GM12878 (cell line): ENCODE data around the gene SMARCB1. TPM values are rescaled to one million over a fixed set of nuclear protein-coding genes. Genes with fewer than 3 reads are reported as not detected.

ENCODE experiments used
- ATF7 ChIP-seq: fragments of 450-650 bp; IDR thresholded peaks from 2 replicates; pipeline ENCODE4 v1.6.1; 2016; ENCODE audit warnings: low read depth, mild to moderate bottlenecking
- EZH2 ChIP-seq: IDR thresholded peaks from 2 replicates; pipeline ENCODE4 v1.6.1; 2012; ENCODE audit warnings: low read depth, mild to moderate bottlenecking, control low read depth, inconsistent platforms, low read length, borderline replicate concordance; ENCODE audit not compliant: control insufficient read depth
- FOXK2 ChIP-seq: fragments of 450-650 bp; IDR thresholded peaks from 2 replicates; pipeline ENCODE4 v1.6.1; 2017; ENCODE audit warnings: mild to moderate bottlenecking, moderate library complexity
- HDAC6 ChIP-seq: fragments of 200-600 bp; sonication (generic); IDR thresholded peaks from one replicate; pipeline ENCODE4 v1.8.0; 2017; ENCODE audit warnings: antibody characterized with exemption; ENCODE audit not compliant: unreplicated experiment
- MEF2A ChIP-seq: IDR thresholded peaks from 2 replicates; pipeline ENCODE4 v1.6.1; 2011; ENCODE audit warnings: low read depth, mild to moderate bottlenecking, low read length, moderate library complexity; ENCODE audit not compliant: insufficient read depth
- NR2C2 ChIP-seq: IDR thresholded peaks from 2 replicates; pipeline ENCODE4 v1.6.1; 2011; ENCODE audit warnings: borderline replicate concordance, low read depth; ENCODE audit not compliant: control insufficient read depth, insufficient read length
- POLR2AphosphoS2 ChIP-seq: IDR thresholded peaks from 2 replicates; pipeline ENCODE4 v1.6.1; 2011; ENCODE audit warnings: low read depth, mild to moderate bottlenecking, low read length, improper control_type of control experiment, moderate library complexity
- RB1 ChIP-seq: fragments of 450-650 bp; formaldehyde crosslinking; IDR thresholded peaks from 2 replicates; pipeline ENCODE4 v1.6.1; 2017; ENCODE audit warnings: mild to moderate bottlenecking, borderline replicate concordance
- RCOR1 ChIP-seq: conservative IDR thresholded peaks from 2 replicates; pipeline ENCODE4 v1.6.1; 2012; ENCODE audit warnings: low read depth, low read length, improper control_type of control experiment
- STAT1 ChIP-seq: fragments of 450-650 bp; conservative IDR thresholded peaks from 2 replicates; pipeline ENCODE4 v1.6.1; 2014; ENCODE audit warnings: antibody characterized with exemption, mild to moderate bottlenecking
- TAF1 ChIP-seq: IDR thresholded peaks from 2 replicates; pipeline ENCODE4 v1.6.1; 2011; ENCODE audit warnings: mild to moderate bottlenecking, low read depth, low read length, borderline replicate concordance
- TBL1XR1 ChIP-seq: IDR thresholded peaks from 2 replicates; pipeline ENCODE4 v1.6.1; 2012; ENCODE audit warnings: low read depth, low read length, improper control_type of control experiment
- polyA plus RNA-seq, 11 experiments: library from polyadenylated mRNA; depleted of rRNA in 4 of 11; unstranded in 6 of 11; stranded (reverse) in 5 of 11; fragments of >200 nt; fragmentation: Nextera tagmentation in 4 of 11; fragmentation: Illumina TruSeq in 1 of 11; extraction: Ambion mirVana in 4 of 11; extraction: Trizol in 1 of 11; gene quantifications; 1 replicate in 1 of 11; 2 replicates in 10 of 11; pipeline versions ENCODE4 v1.2.1 to v1.2.3, GENCODE V29; 2011 to 2016; ENCODE audit warnings: inconsistent platforms in 2 of 11, missing spikeins in 2 of 11, low read depth in 1 of 11
- total RNA-seq, 4 experiments: library from RNA; depleted of rRNA in 3 of 4; stranded (reverse); fragments of >200 nt in 3 of 4; fragmentation: Illumina TruSeq in 1 of 4; extraction: Trizol in 1 of 4; gene quantifications; 2 replicates each; pipeline versions ENCODE4 v1.2.1 to v1.2.3, GENCODE V29; 2013 to 2021
- TF ChIP-seq, protein P1 (sequence below): fragments of 450-650 bp; formaldehyde crosslinking; IDR thresholded peaks from 2 replicates; pipeline ENCODE4 v1.5.0; 2022; ENCODE audit warnings: mild to moderate bottlenecking, missing genetic modification characterization
- TF ChIP-seq, protein P2 (sequence below): fragments of 450-650 bp; IDR thresholded peaks from 2 replicates; pipeline ENCODE4 v1.6.1; 2017; ENCODE audit warnings: mild to moderate bottlenecking, low read depth, inconsistent platforms; ENCODE audit not compliant: poor library complexity, severe bottlenecking
- TF ChIP-seq, protein P3 (sequence below): IDR thresholded peaks from 2 replicates; pipeline ENCODE4 v1.6.1; 2011; ENCODE audit warnings: borderline replicate concordance, low read depth, mild to moderate bottlenecking, moderate library complexity, low read length; ENCODE audit not compliant: insufficient read depth, poor library complexity, severe bottlenecking
- TF ChIP-seq, protein P4 (sequence below): fragments of 450-650 bp; IDR thresholded peaks from 2 replicates; pipeline ENCODE4 v1.6.1; 2017; ENCODE audit warnings: mild to moderate bottlenecking

The SMARCB1 gene
- total and polyA plus RNA-seq, 10 of the 15 experiments (the other 5 are each of a cell fraction or from before 2014, with no cell fraction given): 9.1 to 215 (median 183) TPM

DNA sequence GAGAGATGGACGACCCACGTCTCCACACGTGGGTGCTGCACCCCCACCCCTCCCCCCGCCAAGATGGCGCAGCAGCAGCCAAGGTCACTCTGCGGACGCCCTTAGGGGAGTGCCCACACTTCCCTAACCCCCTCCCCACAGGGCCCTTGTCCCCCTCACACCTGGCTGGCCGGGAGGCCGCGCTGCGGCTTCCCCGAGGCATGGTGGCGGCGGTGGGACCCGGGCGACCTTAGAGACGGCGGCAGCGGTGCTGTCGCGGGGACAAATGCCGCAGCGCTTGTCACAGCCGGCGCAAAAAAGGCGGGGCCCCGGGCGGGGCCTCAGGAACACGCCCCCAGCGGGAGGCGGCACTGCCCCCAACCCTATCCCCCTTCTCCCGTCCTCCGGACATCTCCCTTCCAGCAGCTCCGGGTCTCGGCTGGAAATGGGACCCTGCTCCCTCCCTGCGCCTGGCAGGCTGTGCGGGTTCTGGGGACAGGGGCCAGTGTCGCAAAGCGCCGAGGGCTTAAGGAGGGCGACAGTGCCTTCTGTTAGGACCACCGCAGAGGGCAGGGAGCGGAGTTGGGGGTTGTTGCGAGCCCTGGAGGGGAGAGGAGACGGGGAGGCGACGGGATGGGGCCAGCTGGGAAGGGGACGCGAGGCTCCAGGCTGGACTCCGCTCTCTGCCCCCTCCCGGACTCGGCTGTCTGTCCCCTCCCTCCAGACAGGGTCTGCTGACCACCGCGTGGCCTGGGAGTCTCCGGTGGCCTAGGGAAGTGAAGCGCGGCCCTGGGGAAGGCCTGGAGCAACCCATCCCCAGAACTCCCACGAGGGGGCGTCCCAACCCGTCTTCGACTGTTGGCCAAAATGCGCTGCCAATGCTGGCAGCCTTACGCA, 18.9 kb upstream of the SMARCB1 start, which contains the start of gene CHCHD10 (continued):
- TF ChIP-seq TBL1XR1 (no peak), POLR2AphosphoS2 (no peak), NR2C2 (no peak), RB1 (peak; percentile 68; the same call in 1 of the 2 replicates), MEF2A (no peak), TAF1 (peak; percentile 79), HDAC6 (no peak), EZH2 (no peak), ATF7 (no peak), RCOR1 (no peak), STAT1 (no peak), FOXK2 (no peak)
- TF ChIP-seq, protein P1, sequence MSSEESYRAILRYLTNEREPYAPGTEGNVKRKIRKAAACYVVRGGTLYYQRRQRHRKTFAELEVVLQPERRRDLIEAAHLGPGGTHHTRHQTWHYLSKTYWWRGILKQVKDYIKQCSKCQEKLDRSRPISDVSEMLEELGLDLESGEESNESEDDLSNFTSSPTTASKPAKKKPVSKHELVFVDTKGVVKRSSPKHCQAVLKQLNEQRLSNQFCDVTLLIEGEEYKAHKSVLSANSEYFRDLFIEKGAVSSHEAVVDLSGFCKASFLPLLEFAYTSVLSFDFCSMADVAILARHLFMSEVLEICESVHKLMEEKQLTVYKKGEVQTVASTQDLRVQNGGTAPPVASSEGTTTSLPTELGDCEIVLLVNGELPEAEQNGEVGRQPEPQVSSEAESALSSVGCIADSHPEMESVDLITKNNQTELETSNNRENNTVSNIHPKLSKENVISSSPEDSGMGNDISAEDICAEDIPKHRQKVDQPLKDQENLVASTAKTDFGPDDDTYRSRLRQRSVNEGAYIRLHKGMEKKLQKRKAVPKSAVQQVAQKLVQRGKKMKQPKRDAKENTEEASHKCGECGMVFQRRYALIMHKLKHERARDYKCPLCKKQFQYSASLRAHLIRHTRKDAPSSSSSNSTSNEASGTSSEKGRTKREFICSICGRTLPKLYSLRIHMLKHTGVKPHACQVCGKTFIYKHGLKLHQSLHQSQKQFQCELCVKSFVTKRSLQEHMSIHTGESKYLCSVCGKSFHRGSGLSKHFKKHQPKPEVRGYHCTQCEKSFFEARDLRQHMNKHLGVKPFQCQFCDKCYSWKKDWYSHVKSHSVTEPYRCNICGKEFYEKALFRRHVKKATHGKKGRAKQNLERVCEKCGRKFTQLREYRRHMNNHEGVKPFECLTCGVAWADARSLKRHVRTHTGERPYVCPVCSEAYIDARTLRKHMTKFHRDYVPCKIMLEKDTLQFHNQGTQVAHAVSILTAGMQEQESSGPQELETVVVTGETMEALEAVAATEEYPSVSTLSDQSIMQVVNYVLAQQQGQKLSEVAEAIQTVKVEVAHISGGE (CRISPR knock-in tag): no peak
- TF ChIP-seq, protein P2, sequence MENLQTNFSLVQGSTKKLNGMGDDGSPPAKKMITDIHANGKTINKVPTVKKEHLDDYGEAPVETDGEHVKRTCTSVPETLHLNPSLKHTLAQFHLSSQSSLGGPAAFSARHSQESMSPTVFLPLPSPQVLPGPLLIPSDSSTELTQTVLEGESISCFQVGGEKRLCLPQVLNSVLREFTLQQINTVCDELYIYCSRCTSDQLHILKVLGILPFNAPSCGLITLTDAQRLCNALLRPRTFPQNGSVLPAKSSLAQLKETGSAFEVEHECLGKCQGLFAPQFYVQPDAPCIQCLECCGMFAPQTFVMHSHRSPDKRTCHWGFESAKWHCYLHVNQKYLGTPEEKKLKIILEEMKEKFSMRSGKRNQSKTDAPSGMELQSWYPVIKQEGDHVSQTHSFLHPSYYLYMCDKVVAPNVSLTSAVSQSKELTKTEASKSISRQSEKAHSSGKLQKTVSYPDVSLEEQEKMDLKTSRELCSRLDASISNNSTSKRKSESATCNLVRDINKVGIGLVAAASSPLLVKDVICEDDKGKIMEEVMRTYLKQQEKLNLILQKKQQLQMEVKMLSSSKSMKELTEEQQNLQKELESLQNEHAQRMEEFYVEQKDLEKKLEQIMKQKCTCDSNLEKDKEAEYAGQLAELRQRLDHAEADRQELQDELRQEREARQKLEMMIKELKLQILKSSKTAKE: no peak
- TF ChIP-seq, protein P3, sequence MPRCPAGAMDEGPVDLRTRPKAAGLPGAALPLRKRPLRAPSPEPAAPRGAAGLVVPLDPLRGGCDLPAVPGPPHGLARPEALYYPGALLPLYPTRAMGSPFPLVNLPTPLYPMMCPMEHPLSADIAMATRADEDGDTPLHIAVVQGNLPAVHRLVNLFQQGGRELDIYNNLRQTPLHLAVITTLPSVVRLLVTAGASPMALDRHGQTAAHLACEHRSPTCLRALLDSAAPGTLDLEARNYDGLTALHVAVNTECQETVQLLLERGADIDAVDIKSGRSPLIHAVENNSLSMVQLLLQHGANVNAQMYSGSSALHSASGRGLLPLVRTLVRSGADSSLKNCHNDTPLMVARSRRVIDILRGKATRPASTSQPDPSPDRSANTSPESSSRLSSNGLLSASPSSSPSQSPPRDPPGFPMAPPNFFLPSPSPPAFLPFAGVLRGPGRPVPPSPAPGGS: no peak
- TF ChIP-seq, protein P4, sequence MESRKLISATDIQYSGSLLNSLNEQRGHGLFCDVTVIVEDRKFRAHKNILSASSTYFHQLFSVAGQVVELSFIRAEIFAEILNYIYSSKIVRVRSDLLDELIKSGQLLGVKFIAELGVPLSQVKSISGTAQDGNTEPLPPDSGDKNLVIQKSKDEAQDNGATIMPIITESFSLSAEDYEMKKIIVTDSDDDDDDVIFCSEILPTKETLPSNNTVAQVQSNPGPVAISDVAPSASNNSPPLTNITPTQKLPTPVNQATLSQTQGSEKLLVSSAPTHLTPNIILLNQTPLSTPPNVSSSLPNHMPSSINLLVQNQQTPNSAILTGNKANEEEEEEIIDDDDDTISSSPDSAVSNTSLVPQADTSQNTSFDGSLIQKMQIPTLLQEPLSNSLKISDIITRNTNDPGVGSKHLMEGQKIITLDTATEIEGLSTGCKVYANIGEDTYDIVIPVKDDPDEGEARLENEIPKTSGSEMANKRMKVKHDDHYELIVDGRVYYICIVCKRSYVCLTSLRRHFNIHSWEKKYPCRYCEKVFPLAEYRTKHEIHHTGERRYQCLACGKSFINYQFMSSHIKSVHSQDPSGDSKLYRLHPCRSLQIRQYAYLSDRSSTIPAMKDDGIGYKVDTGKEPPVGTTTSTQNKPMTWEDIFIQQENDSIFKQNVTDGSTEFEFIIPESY: 0 out of 2 replicates have a peak, but pooled peaks have one; percentile 53
